Heart left ventricle (tissue), 13 donors: Measurements from ENCODE around the gene DYNC1I1.

Experiments used
- CTCF ChIP-seq, 12 donors: fragments of 200-600 bp; sonication (generic) in 4 of 12; IDR thresholded peaks; one replicate each; pipeline versions ENCODE4 v1.5.0 to v1.8.0; 2018 to 2022; ENCODE audit warnings: antibody characterized with exemption in 12 of 12, mild to moderate bottlenecking in 5 of 12
- POLR2A ChIP-seq, 2 donors: fragments of 450-650 bp; IDR thresholded peaks; one replicate each; pipeline ENCODE4 v1.6.1; 2017; ENCODE audit warnings: antibody characterized with exemption in 2 of 2, mild to moderate bottlenecking in 2 of 2, moderate library complexity in 2 of 2
- donor health status: ischemic (EF 13 %, LVEDD 7.1; RV severe dilation, severe dysfunction).
- donor health status: DM: no; HTN: yes; CAD: no.
- donor health status: DM: no; HTN: no; CAD: no.
- donor health status: ischemic (EF 25% LVEDD 6.9; RV normal size, moderate dysfunction).
- donor health status: ischemic (EF 25% LVEDD 5.7; RV mildly dilated, moderate dysfunction).
- donor health status: ischemic (EF 35%, LVEDD 5.7; RV mildly dilated, moderate dysfunction).
- donor health status: nonischemic (EF 11% LVEDD 7.7; RV severe dilation, severe dysfunction).
- donor health status: DM: yes; HTN: yes; CAD: no.
- donor health status: PGD.
- donor health status: ischemic (EF 29% LVEDD 5.4; RV normal size, mild dysfunction).
- donor health status: nonischemic (EF 23%, LVEDD 6.1; RV moderate dilation, normal function).

- TF ChIP-seq CTCF (IDR thresholded peaks at IDR 0.05): no peak
- no peak for TF ChIP-seq POLR2A (IDR thresholded peaks at IDR 0.05)
These were observed 354.0 kb downstream of the DYNC1I1 start for GRCh38 chr7:96126382-96126781.
